ENCODE results near the gene BICC1.

- TF ChIP-seq POLR2A (IDR thresholded peaks at IDR 0.05) (no peak), CTCF (IDR thresholded peaks at IDR 0.05) (no peak)
Measured at GRCh38 chr10:58477902-58478301, 34.8 kb upstream of the BICC1 start.
